Stomach (tissue), 4 donors: Measurements from ENCODE around the gene CPZ.

Experiments used
- CTCF ChIP-seq, 7 experiments: fragments of 450-650 bp in 4 of 7; fragments of 200-600 bp in 3 of 7; sonication (generic) in 3 of 7; IDR thresholded peaks; one replicate each; pipeline ENCODE4 v1.5.1; 2016 to 2019; ENCODE audit warnings: antibody characterized with exemption in 7 of 7, control low read depth in 2 of 7, mild to moderate bottlenecking in 1 of 7
- POLR2A ChIP-seq, 4 donors: fragments of 450-650 bp; IDR thresholded peaks; one replicate each; pipeline ENCODE4 v1.6.1; 2016; ENCODE audit warnings: antibody characterized with exemption in 4 of 4, control low read depth in 2 of 4, mild to moderate bottlenecking in 1 of 4, moderate library complexity in 1 of 4

- TF ChIP-seq POLR2A (IDR thresholded peaks at IDR 0.05) (no peak), CTCF (IDR thresholded peaks at IDR 0.05) (no peak)
Observed at GRCh38 chr4:8664976-8665375, 72.4 kb downstream of the CPZ start.
